Adrenal gland (tissue), 5 donors: ENCODE measurements around the gene RNF144B.

Experiments used
- POLR2A ChIP-seq, 2 donors: fragments of 450-650 bp; IDR thresholded peaks; one replicate each; pipeline ENCODE4 v1.6.1; 2017; ENCODE audit warnings: antibody characterized with exemption in 2 of 2, mild to moderate bottlenecking in 2 of 2, moderate library complexity in 1 of 2
- TF ChIP-seq, protein P1 (sequence below), 6 experiments: fragments of 450-650 bp in 4 of 6; fragments of 200-600 bp in 2 of 6; sonication (generic) in 1 of 6; IDR thresholded peaks; 1 replicate in 5 of 6; 2 replicates in 1 of 6; pipeline versions ENCODE4 v1.5.1 to v1.8.0; 2016 to 2021; ENCODE audit warnings: antibody characterized with exemption in 6 of 6, mild to moderate bottlenecking in 2 of 6, moderate library complexity in 1 of 6
- donor health status: DM: no; HTN: no; CAD: no.

DNA sequence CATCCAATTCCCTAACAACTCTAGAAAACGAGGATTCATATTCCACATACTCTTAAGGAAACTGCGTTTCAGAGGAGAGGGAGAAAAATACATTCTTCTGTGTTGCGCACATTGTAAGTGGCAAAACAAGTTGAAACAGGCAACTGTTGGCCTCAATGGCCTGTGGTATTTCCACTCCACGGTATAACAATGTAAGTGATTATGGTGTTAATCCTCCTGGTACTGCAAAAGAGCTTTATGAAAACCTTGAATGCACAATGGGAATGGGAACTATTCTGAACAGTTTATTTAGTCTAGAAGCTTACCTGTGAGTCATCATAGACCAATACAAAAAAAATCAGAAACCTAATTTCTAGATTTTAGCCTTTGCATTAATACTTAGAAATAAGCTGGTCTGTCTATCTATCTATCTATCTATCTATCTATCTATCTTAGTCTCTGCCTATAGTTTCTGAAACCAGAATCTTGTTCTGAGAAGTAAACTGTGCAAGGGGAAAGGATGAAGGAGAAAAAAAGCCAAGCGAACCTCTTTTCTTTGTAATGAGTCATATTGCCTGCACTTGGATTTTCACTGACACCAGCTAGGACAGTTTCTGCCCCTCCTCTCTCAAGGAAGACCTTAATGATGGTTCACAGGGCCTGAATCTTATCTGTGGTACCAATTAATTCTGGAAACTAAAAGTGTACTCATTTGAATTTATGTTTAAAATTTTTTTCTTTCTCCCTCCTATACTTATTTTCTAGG lies 101.5 kb downstream of the RNF144B start:
- TF ChIP-seq, protein P1, sequence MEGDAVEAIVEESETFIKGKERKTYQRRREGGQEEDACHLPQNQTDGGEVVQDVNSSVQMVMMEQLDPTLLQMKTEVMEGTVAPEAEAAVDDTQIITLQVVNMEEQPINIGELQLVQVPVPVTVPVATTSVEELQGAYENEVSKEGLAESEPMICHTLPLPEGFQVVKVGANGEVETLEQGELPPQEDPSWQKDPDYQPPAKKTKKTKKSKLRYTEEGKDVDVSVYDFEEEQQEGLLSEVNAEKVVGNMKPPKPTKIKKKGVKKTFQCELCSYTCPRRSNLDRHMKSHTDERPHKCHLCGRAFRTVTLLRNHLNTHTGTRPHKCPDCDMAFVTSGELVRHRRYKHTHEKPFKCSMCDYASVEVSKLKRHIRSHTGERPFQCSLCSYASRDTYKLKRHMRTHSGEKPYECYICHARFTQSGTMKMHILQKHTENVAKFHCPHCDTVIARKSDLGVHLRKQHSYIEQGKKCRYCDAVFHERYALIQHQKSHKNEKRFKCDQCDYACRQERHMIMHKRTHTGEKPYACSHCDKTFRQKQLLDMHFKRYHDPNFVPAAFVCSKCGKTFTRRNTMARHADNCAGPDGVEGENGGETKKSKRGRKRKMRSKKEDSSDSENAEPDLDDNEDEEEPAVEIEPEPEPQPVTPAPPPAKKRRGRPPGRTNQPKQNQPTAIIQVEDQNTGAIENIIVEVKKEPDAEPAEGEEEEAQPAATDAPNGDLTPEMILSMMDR (IDR thresholded peaks at IDR 0.05): no peak
- TF ChIP-seq POLR2A (IDR thresholded peaks at IDR 0.05): no peak
